Activated B cell treated with CpG ODN at 0.5 μM for 24 hours (primary cell): ENCODE data around the gene TRPV3. TPM values are rescaled to one million over a fixed set of nuclear protein-coding genes. Genes with fewer than 3 reads are reported as not detected.
A peak's percentile ranks its signal among the peaks of the same experiment; 100 is the strongest.

ENCODE experiments used
- ATAC-seq: fragments of 200-7000 bp; cut with Tn5 transposase; one replicate; pipeline ENCODE4 v1.10.0; 2021; ENCODE audit warnings: low read depth, mild to moderate bottlenecking, moderate library complexity
- CTCF ChIA-PET: fragments of 350-600 bp; sonication (Branson Sonifier 250); formaldehyde crosslinking; loops from one replicate; lab custom pipeline; 2021; ENCODE audit warnings: antibody characterized with exemption; lab: Charles Lee
- POLR2A ChIA-PET: fragments of 350-600 bp; sonication (Branson Sonifier 250); formaldehyde crosslinking; loops from one replicate; lab custom pipeline; 2021; ENCODE audit warnings: antibody characterized with exemption; lab: Charles Lee
- DNase-seq: peaks from one replicate; pipeline ENCODE4 v3.0.0; 2022
- H3K27ac Mint-ChIP-seq: one replicate; pipeline ENCODE4 v1.8.0; 2020; ENCODE audit warnings: mixed read lengths
- H3K27me3 Mint-ChIP-seq: one replicate; pipeline ENCODE4 v1.8.0; 2021; ENCODE audit warnings: mixed read lengths
- H3K36me3 Mint-ChIP-seq: one replicate; pipeline ENCODE4 v1.8.0; 2021; ENCODE audit warnings: low read depth, mixed read lengths
- H3K4me1 Mint-ChIP-seq: one replicate; pipeline ENCODE4 v1.8.0; 2021; ENCODE audit warnings: mixed read lengths
- H3K4me3 Mint-ChIP-seq: one replicate; pipeline ENCODE4 v1.8.0; 2020; ENCODE audit warnings: mild to moderate bottlenecking, mixed read lengths
- H3K9me3 Mint-ChIP-seq: one replicate; pipeline ENCODE4 v1.8.0; 2020; ENCODE audit warnings: mixed read lengths
- CTCF ChIP-seq: fragments of 200-600 bp; IDR thresholded peaks from one replicate; pipeline ENCODE4 v1.8.0; 2022; ENCODE audit warnings: antibody characterized with exemption, mild to moderate bottlenecking
- intact Hi-C: fragments of 100-400 bp; cut with micrococcal nuclease; formaldehyde crosslinking; loops from one replicate; pipeline ENCODE4 v1.15.1; 2024
- total RNA-seq: library from RNA; stranded (reverse); gene quantifications from 2 replicates; pipeline ENCODE4 v1.2.3, GENCODE V29; 2022

TRPV3 gene
- total RNA-seq, 1 donor from 2014 or later, result 10.2 TPM

GRCh38 chr17:3574231-3574630 is 16.6 kb upstream of the TRPV3 start:
- ATAC-seq (no peak), DNase-seq (no peak)
- H3K4me1 Mint-ChIP-seq, result no peaks in the 10 kb centered on the region
- H3K9me3 Mint-ChIP-seq, result no peaks in the 10 kb centered on the region
- peaks cover 8% of the 10 kb centered on the region for H3K36me3 Mint-ChIP-seq
- TF ChIP-seq CTCF, result no peak
- POLR2A ChIA-PET, result no interaction called here
- intact Hi-C loops, result no loop called here
- no peak overlapping the region for H3K4me3 Mint-ChIP-seq
- H3K27ac Mint-ChIP-seq, result no peak overlapping the region
- CTCF ChIA-PET, result no interaction called here
- H3K27me3 Mint-ChIP-seq, result no peaks in the 10 kb centered on the region

- TF ChIP-seq CTCF, result no peak
- peaks cover 8% of the 10 kb centered on the region for H3K36me3 Mint-ChIP-seq
- no peak for DNase-seq
- no peak overlapping the region for H3K27ac Mint-ChIP-seq
- CTCF ChIA-PET, result no interaction called here
- ATAC-seq, result no peak
- no peaks in the 10 kb centered on the region for H3K9me3 Mint-ChIP-seq
- POLR2A ChIA-PET, result interaction anchor here (1.0 kb wide), 1 partner anchor 15 kb away, joined by 4 read pairs; no protein-coding TSS in a partner anchor
- intact Hi-C loops, result no loop called here
- no peak overlapping the region for H3K4me3 Mint-ChIP-seq
- no peaks in the 10 kb centered on the region for H3K27me3 Mint-ChIP-seq
- H3K4me1 Mint-ChIP-seq, result no peaks in the 10 kb centered on the region
These were observed 15.9 kb upstream of the TRPV3 start for GRCh38 chr17:3573246-3574100.

DNA sequence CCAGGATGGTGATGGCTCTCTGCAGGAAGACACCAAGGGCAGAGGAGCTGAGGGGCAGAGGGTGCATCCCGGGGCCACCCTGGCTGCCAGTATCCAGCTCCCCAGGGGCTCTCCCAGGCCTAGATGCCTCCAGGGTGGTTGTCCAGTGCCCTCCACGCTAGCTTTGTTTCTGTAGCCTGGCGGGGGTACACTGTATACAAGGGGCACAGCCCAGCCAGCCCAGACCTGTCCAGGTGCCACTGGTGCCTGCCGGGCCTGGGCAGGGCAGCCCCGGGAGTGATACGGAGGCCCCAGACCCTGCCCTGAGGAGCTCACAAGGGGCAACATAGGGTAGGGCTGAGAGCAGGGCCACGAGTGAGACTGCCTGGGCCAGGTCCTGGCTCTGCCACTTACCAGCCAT is 14.6 kb upstream of the TRPV3 start:
- TF ChIP-seq CTCF, result no peak
- ATAC-seq, result no peak
- ChIA-PET POLR2A (no interaction called here), CTCF (no interaction called here)
- Mint-ChIP-seq H3K4me3 (no peak overlapping the region), H3K4me1 (no peaks in the 10 kb centered on the region), H3K9me3 (no peaks in the 10 kb centered on the region), H3K27ac (no peak overlapping the region), H3K36me3 (peaks cover 10% of the 10 kb centered on the region), H3K27me3 (no peaks in the 10 kb centered on the region)
- no peak for DNase-seq
- intact Hi-C loops, result no loop called here

- DNase-seq, result no peak
- TF ChIP-seq CTCF, result no peak
- ATAC-seq, result peak; percentile 60
- H3K9me3 Mint-ChIP-seq, result no peaks in the 10 kb centered on the region
- no peak overlapping the region for H3K27ac Mint-ChIP-seq
- CTCF ChIA-PET, result no interaction called here
- no peaks in the 10 kb centered on the region for H3K4me1 Mint-ChIP-seq
- H3K36me3 Mint-ChIP-seq, result peaks cover 9% of the 10 kb centered on the region
- no peak overlapping the region for H3K4me3 Mint-ChIP-seq
- POLR2A ChIA-PET, result interaction anchor here (1.6 to 1.7 kb wide), 2 partner anchors 12 to 15 kb away, joined by 3 to 4 read pairs; no protein-coding TSS in a partner anchor
- H3K27me3 Mint-ChIP-seq, result no peaks in the 10 kb centered on the region
- intact Hi-C loops, result no loop called here
These were observed 13.7 kb upstream of the TRPV3 start for GRCh38 chr17:3571043-3571900.
